ENCODE data around the gene PAX4.
A peak's percentile ranks its signal among the peaks of the same experiment; 100 is the strongest.

The PAX4 gene

DNA sequence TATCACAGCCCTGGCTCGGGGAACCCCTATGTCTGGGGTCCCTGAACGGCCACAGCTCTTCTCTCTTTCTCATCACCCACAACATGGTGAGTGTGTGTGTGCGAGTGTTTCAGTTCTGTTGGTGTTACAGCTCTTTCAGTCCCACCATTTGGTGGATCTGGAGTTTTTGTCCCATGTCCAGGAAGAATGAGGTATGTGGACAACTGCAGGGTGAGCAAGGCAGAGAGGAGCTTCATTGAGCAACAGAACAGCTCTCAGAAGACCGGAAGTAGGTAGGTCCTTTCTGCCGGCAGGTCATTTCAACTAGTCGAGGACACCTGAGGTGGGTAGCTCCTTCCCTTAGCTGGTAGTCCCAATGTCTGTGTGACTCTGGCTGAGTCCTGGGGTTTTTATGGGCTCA, 9.5 kb downstream of the PAX4 start:
- H3K27ac ChIP-seq (ENCODE audit: low read length) = no peak overlapping the region
- no peaks in the 10 kb centered on the region for H3K9me3 ChIP-seq (ENCODE audit: insufficient read depth, low read length)
- no peaks in the 10 kb centered on the region for H3K36me3 ChIP-seq (replicated peaks; ENCODE audit: low read depth, low read length)
- H3K4me1 ChIP-seq (ENCODE audit: low read length) = no peaks in the 10 kb centered on the region
- TF ChIP-seq, protein P1, sequence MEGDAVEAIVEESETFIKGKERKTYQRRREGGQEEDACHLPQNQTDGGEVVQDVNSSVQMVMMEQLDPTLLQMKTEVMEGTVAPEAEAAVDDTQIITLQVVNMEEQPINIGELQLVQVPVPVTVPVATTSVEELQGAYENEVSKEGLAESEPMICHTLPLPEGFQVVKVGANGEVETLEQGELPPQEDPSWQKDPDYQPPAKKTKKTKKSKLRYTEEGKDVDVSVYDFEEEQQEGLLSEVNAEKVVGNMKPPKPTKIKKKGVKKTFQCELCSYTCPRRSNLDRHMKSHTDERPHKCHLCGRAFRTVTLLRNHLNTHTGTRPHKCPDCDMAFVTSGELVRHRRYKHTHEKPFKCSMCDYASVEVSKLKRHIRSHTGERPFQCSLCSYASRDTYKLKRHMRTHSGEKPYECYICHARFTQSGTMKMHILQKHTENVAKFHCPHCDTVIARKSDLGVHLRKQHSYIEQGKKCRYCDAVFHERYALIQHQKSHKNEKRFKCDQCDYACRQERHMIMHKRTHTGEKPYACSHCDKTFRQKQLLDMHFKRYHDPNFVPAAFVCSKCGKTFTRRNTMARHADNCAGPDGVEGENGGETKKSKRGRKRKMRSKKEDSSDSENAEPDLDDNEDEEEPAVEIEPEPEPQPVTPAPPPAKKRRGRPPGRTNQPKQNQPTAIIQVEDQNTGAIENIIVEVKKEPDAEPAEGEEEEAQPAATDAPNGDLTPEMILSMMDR (IDR thresholded peaks at IDR 0.05; ENCODE audit: low read depth, low read length) = no peak
- no peak for TF ChIP-seq EZH2phosphoT487 (IDR thresholded peaks at IDR 0.05; ENCODE audit: low read depth)
- no peak overlapping the region for H3K4me3 ChIP-seq (ENCODE audit: low read length)
- no peak overlapping the region for H3K4me2 ChIP-seq (ENCODE audit: low read length)
- no peak overlapping the region for H3K9ac ChIP-seq (ENCODE audit: low read length)
- no peaks in the 10 kb centered on the region for H3K79me2 ChIP-seq (ENCODE audit: low read length)
- H2AFZ ChIP-seq (ENCODE audit: low read depth, low read length) = no peak overlapping the region
- no peaks in the 10 kb centered on the region for H4K20me1 ChIP-seq (ENCODE audit: insufficient read depth, low read length)
- H3K27me3 ChIP-seq (ENCODE audit: low read depth, low read length) = no peaks in the 10 kb centered on the region

DNA sequence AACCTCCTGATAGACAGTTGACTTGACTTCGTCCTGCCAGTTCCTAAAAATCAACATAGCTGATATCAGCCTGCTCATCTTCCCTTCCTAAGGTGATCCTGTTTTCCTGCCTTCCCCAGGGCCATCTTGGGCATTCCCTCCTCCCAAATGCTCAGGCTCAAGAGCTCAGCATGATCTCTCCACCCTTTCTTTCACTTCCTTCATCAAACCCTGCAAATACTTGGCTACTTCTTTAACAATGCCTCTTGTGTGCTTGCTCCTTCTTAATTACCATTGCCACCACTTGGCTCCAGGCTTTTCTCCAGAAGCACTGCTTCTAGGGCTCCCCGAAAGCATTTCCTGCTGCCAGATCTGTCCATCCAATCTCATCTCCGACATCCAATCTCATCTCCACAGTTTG, 17.1 kb downstream of the PAX4 start:
- Histone ChIP-seq H3K36me3 (replicated peaks; ENCODE audit: low read depth, low read length) (no peaks in the 10 kb centered on the region), H3K4me2 (ENCODE audit: low read length) (no peak overlapping the region), H4K20me1 (ENCODE audit: insufficient read depth, low read length) (no peaks in the 10 kb centered on the region), H3K9ac (ENCODE audit: low read length) (no peak overlapping the region), H3K9me3 (ENCODE audit: insufficient read depth, low read length) (no peaks in the 10 kb centered on the region), H3K4me1 (ENCODE audit: low read length) (no peaks in the 10 kb centered on the region), H3K4me3 (ENCODE audit: low read length) (no peak overlapping the region), H3K79me2 (ENCODE audit: low read length) (no peaks in the 10 kb centered on the region), H3K27ac (ENCODE audit: low read length) (no peak overlapping the region), H3K27me3 (ENCODE audit: low read depth, low read length) (no peaks in the 10 kb centered on the region), H2AFZ (ENCODE audit: low read depth, low read length) (no peak overlapping the region)
- TF ChIP-seq, protein P1 (IDR thresholded peaks at IDR 0.05; ENCODE audit: low read depth, low read length) = no peak
- no peak for TF ChIP-seq EZH2phosphoT487 (IDR thresholded peaks at IDR 0.05; ENCODE audit: low read depth)

DNA sequence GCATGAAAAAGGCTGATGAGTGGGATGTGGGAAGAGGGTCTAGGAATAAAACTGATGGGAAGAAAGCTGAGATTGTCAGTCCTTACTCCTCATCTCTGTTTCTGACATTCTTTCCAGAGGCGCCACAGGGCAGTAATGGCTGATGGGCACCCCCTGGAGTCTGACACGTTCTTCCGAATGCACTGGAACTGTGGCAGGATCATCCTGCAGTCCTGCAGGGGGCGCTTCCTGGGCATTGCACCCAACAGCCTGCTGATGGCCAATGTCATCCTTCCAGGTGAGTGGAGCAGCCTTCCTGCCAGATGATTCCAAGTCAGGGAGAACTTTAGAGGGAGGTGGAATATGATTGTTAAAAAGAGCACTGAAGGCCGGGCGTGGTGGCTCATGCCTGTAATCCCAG, 19.6 kb downstream of the PAX4 start:
- H3K27me3 ChIP-seq (ENCODE audit: low read depth, low read length) = no peaks in the 10 kb centered on the region
- no peaks in the 10 kb centered on the region for H3K36me3 ChIP-seq (replicated peaks; ENCODE audit: low read depth, low read length)
- no peak overlapping the region for H3K27ac ChIP-seq (ENCODE audit: low read length)
- H4K20me1 ChIP-seq (ENCODE audit: insufficient read depth, low read length) = no peaks in the 10 kb centered on the region
- no peak overlapping the region for H3K9ac ChIP-seq (ENCODE audit: low read length)
- H3K79me2 ChIP-seq (ENCODE audit: low read length) = no peaks in the 10 kb centered on the region
- H3K4me3 ChIP-seq (ENCODE audit: low read length) = no peak overlapping the region
- no peak overlapping the region for H2AFZ ChIP-seq (ENCODE audit: low read depth, low read length)
- no peaks in the 10 kb centered on the region for H3K9me3 ChIP-seq (ENCODE audit: insufficient read depth, low read length)
- no peak overlapping the region for H3K4me2 ChIP-seq (ENCODE audit: low read length)
- TF ChIP-seq EZH2phosphoT487 (IDR thresholded peaks at IDR 0.05; ENCODE audit: low read depth) = no peak
- TF ChIP-seq, protein P1 (IDR thresholded peaks at IDR 0.05; ENCODE audit: low read depth, low read length) = peak; percentile 24
- peaks cover 11% of the 10 kb centered on the region for H3K4me1 ChIP-seq (ENCODE audit: low read length)

DNA sequence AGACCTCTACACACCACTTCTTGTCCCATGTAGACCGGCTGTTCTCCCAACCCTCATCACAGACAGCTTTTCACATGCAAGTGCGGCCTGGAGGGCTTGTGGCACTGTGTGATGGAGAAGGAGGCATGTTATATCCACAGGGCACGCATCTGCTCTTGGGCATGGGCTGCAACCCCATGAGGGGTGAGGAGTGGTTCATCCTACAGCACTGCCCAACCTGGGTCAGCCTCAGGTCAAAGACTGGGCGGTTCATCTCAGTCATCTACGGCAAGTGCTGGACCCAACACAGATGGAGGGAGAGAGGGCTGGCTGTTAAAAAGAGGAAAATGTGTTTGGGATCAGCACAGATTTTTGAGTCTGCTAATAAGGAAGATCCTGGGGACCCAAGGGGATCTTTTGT, 22.2 kb downstream of the PAX4 start:
- peaks cover 10% of the 10 kb centered on the region for H3K36me3 ChIP-seq (replicated peaks; ENCODE audit: low read depth, low read length)
- peaks cover 11% of the 10 kb centered on the region for H3K4me1 ChIP-seq (ENCODE audit: low read length)
- H4K20me1 ChIP-seq (ENCODE audit: insufficient read depth, low read length) = no peaks in the 10 kb centered on the region
- no peak overlapping the region for H3K27ac ChIP-seq (ENCODE audit: low read length)
- TF ChIP-seq EZH2phosphoT487 (IDR thresholded peaks at IDR 0.05; ENCODE audit: low read depth) = no peak
- TF ChIP-seq, protein P1 (IDR thresholded peaks at IDR 0.05; ENCODE audit: low read depth, low read length) = no peak
- no peak overlapping the region for H3K4me3 ChIP-seq (ENCODE audit: low read length)
- H3K27me3 ChIP-seq (ENCODE audit: low read depth, low read length) = no peaks in the 10 kb centered on the region
- H3K9me3 ChIP-seq (ENCODE audit: insufficient read depth, low read length) = no peaks in the 10 kb centered on the region
- no peak overlapping the region for H3K4me2 ChIP-seq (ENCODE audit: low read length)
- H2AFZ ChIP-seq (ENCODE audit: low read depth, low read length) = no peak overlapping the region
- H3K79me2 ChIP-seq (ENCODE audit: low read length) = no peaks in the 10 kb centered on the region
- no peak overlapping the region for H3K9ac ChIP-seq (ENCODE audit: low read length)

All from OCI-LY3 (cell line).